Spleen (tissue), 11 donors: ENCODE results near the gene SIPA1L3. TPM values are rescaled to one million over a fixed set of nuclear protein-coding genes. Genes with fewer than 3 reads are reported as not detected.

Experiments
- DNase-seq: peaks from one replicate; pipeline ENCODE4 v3.0.0-alpha.2; 2020
- H3K27ac ChIP-seq, 8 donors: fragments of 200-600 bp; sonication (generic) in 7 of 8; 1 replicate in 4 of 8; 2 replicates in 4 of 8; pipeline versions ENCODE4 v1.5.0 to v1.8.0; 2016 to 2021; ENCODE audit warnings: inconsistent platforms in 4 of 8, mild to moderate bottlenecking in 4 of 8, moderate library complexity in 1 of 8
- H3K27me3 ChIP-seq, 7 donors: fragments of 200-600 bp; sonication (generic) in 6 of 7; replicated peaks in 1 of 7; 1 replicate in 4 of 7; 2 replicates in 3 of 7; pipeline versions ENCODE4 v1.5.0 to v1.8.0; 2016 to 2021; ENCODE audit warnings: inconsistent platforms in 3 of 7, mild to moderate bottlenecking in 1 of 7
- H3K36me3 ChIP-seq, 6 donors: fragments of 200-600 bp; sonication (generic) in 5 of 6; 1 replicate in 4 of 6; 2 replicates in 2 of 6; pipeline versions ENCODE4 v1.5.0 to v1.8.0; 2016 to 2021; ENCODE audit warnings: inconsistent platforms in 2 of 6
- H3K4me1 ChIP-seq, 6 donors: fragments of 200-600 bp; sonication (generic) in 5 of 6; 1 replicate in 3 of 6; 2 replicates in 3 of 6; pipeline versions ENCODE4 v1.5.0 to v1.8.0; 2016 to 2021; ENCODE audit warnings: inconsistent platforms in 3 of 6
- H3K4me3 ChIP-seq, 8 donors: fragments of 200-600 bp; sonication (generic) in 7 of 8; 1 replicate in 4 of 8; 2 replicates in 4 of 8; pipeline versions ENCODE4 v1.5.0 to v1.8.0; 2016 to 2021; ENCODE audit warnings: inconsistent platforms in 4 of 8, mild to moderate bottlenecking in 4 of 8, moderate library complexity in 2 of 8
- H3K9me3 ChIP-seq, 8 donors: fragments of 200-600 bp; sonication (generic) in 7 of 8; 1 replicate in 4 of 8; 2 replicates in 4 of 8; pipeline versions ENCODE4 v1.5.0 to v1.8.0; 2016 to 2021; ENCODE audit warnings: inconsistent platforms in 4 of 8
- CTCF ChIP-seq, 11 experiments: fragments of 200-600 bp in 7 of 11; fragments of 450-650 bp in 4 of 11; sonication (generic) in 4 of 11; IDR thresholded peaks in 8 of 11; conservative IDR thresholded peaks in 3 of 11; 1 replicate in 7 of 11; 2 replicates in 4 of 11; pipeline versions ENCODE4 v1.4.0 to v1.8.0; 2016 to 2021; ENCODE audit warnings: antibody characterized with exemption in 11 of 11, inconsistent platforms in 4 of 11, mild to moderate bottlenecking in 1 of 11
- POLR2A ChIP-seq, 3 donors: fragments of 450-650 bp; IDR thresholded peaks; one replicate each; pipeline ENCODE4 v1.5.1; 2017; ENCODE audit warnings: antibody characterized with exemption in 3 of 3, mild to moderate bottlenecking in 1 of 3
- POLR2AphosphoS5 ChIP-seq, 3 donors: sonication (generic); formaldehyde crosslinking; IDR thresholded peaks; one replicate each; pipeline ENCODE4 v1.5.1; 2017; ENCODE audit warnings: antibody characterized with exemption in 3 of 3
- WGBS, 5 donors: extraction: QIAGEN DNeasy Blood & Tissue Kit in 3 of 5; methylation state at CpG; one replicate each; pipeline versions ENCODE4 v1.1.5 to v1.1.7; 2013 to 2018; 5-methylcytosine and 5-hydroxymethylcytosine counted together
- intact Hi-C: fragments of 100-400 bp; cut with DNase I; formaldehyde crosslinking; loops from one replicate; pipeline ENCODE4 v1.15.0; 2023; ENCODE audit warnings: low total_unique reads
- polyA plus RNA-seq, 3 donors: library from polyadenylated mRNA; stranded (reverse); fragments of 200-250 nt; gene quantifications; one replicate each; pipeline ENCODE4 v1.2.1, GENCODE V29; 2013
- total RNA-seq, 7 donors: library from RNA; depleted of rRNA in 3 of 7; stranded (reverse); fragments of >200 nt in 3 of 7; fragmentation: NEBNext Ultra II Directional in 4 of 7; extraction: Animal tissue kit (Norgen Biotek cat#: 25700) in 4 of 7; gene quantifications; one replicate each; pipeline versions ENCODE4 v1.1.0 to v1.2.1, GENCODE V29; 2016 to 2021
- donor health status: healthy with polysubstance abuse.
- donor health status: DM: no; HTN: no; CAD: no; lungs with moderate emphysema.
- donor health status: DM: no; HTN: no; CAD: no.
- donor health status: Bipolar disorder and iron deficiency.
- donor health status: healthy.
- donor health status: DM: no; HTN: no; CAD: no.
- donor health status: DM: yes; HTN: yes; CAD: no.

SIPA1L3 gene
- total and polyA plus RNA-seq, 10 donors: 5.4 to 62.6 (median 40.3) TPM

DNA sequence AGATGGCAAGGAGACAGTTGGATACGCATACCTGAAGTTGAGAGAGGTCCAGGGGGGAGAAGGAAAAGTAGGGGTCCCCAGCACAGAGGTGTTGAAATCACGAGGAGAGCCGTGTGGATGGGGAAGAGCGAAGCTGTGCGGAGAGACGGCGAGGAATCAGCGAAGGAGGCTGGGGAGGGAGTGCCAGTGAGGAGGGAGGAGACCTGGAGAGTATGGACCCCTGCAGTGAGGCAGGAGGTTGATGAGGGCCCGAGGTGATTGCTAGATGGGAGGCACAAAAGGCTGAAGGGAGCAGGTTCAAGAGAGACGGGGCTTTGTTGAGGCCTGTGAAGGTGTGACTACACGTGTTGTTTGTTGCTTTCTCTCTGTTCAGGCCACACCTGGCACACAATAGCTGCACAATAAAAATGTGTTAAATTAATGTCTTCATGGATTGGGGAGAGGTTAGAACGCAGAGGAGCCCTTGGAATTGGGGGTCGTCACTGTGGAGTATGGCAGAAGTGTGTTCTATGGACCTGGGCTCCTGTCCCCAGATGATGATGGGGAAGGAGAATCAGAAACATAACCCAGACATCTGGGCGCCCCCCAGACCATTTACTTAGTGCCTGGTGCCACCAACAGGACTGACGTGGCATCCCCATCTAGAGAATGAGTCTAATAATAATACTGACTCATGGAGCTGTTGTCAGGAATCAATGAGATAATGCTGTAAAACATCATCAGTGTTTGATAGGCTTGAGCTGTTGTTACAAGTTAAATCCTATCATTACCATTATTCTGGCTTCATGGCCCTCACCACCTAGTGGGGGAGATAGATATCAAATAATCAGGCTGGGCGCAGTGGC is 137.5 kb downstream of the SIPA1L3 start:
- Histone ChIP-seq H3K27ac (peak overlapping the region in 3 of 8 donors; percentile 91 to 92 (median 92)), H3K36me3 (no peaks in the 10 kb centered on the region), H3K9me3 (peaks cover 0 to 6% (median 0%) of the 10 kb centered on the region in 8 donors), H3K27me3 (no peaks in the 10 kb centered on the region), H3K4me1 (peaks cover 12 to 60% (median 43%) of the 10 kb centered on the region in 6 donors), H3K4me3 (no peak overlapping the region)
- 88 to 92% (median 90%) methylated on average over 16 of the region's 16 CpGs for WGBS, 5 donors
- DNase-seq: no peak
- TF ChIP-seq CTCF (IDR thresholded peaks at IDR 0.05 in 8 of 11, conservative IDR thresholded peaks at IDR 0.05 in 3 of 11) (no peak), POLR2AphosphoS5 (IDR thresholded peaks at IDR 0.05) (no peak), POLR2A (IDR thresholded peaks at IDR 0.05) (no peak)
- intact Hi-C loops: no loop called here

DNA sequence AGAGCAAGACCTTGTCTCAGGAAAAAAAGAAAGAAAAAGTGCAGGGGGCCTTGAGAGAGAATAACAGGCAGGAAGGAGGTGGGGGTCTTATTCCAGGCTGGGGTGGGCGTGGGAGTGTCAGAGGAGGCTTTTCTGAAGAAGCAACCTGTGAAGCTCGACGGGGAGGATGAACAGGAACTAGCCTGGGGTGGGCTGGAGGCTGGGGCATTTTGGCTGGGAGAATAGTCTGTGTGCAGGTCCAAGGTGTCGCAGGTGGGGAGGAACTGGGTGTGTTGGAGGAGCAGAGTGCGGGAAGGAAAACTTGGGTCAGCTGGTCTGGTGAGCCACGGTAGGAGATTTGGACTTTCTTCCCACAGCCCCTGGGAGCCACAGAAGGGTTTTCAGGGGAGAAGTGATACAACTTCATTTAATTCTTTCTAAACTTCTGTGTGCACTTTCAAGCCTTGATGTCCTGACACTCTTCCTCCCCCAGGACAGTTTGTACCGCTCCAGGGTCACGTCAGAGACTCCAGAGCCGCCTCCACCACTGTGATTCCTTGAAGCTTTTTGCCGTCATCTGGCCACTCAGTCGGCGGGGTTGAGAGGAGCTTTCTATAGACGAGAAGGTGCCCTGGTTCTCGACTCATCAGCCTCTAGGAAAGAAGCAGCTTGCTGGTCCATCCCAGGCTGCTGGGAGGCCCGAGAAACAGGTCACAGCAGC is 138.7 kb downstream of the SIPA1L3 start:
- H3K9me3 ChIP-seq: peaks cover 0 to 6% (median 0%) of the 10 kb centered on the region in 8 donors
- TF ChIP-seq POLR2A (IDR thresholded peaks at IDR 0.05) (no peak), CTCF (IDR thresholded peaks at IDR 0.05 in 8 of 11, conservative IDR thresholded peaks at IDR 0.05 in 3 of 11) (no peak), POLR2AphosphoS5 (IDR thresholded peaks at IDR 0.05) (no peak)
- no peaks in the 10 kb centered on the region for H3K27me3 ChIP-seq
- intact Hi-C loops: no loop called here
- peak overlapping the region in 6 of 8 donors; percentile 10 to 92 (median 90) for H3K27ac ChIP-seq
- peaks cover 12 to 71% (median 46%) of the 10 kb centered on the region in 6 donors for H3K4me1 ChIP-seq
- 64 to 75% (median 68%) methylated on average over 15 of the region's 15 CpGs for WGBS, 5 donors
- peaks cover 0 to 4% (median 0%) of the 10 kb centered on the region in 6 donors for H3K36me3 ChIP-seq
- no peak overlapping the region for H3K4me3 ChIP-seq
- no peak for DNase-seq

DNA sequence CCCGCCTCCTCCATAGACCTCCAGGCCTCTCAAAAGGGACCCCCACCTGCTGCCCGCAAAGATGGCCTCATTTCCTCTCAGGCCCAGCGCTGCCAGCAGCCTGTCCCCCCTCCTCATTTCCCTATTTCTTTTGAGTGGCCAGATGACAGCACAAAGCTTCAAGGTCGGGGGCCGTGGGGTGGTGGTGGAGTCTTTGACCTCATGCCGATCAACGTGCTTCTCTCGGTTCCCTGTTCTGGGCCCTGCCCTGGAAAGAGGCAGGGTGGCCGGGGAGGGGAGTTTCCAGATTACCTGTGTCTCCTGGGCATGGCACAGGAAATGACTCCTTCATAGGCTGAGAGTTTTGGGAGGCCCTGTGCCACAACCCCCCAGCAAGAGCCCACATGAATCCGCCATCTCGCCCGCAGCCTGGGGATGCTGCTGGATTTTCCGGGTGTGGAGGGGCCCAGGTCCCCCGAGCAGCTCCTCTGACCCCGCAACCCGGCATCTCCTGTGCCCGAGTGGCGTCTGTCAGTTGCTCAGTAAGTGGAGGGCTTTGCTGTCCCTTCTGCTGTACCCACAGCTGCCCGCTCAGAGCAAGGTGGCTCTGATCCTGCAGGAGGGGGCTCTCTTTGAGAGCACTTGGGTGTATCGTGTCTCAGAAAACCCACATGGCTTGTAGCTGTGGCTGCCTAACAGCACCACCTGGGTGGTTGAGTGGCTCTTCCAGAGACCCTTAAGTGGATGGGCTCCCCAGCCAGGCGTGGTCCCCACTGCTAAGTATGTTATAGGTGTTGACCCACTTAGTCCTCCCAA is 139.4 kb downstream of the SIPA1L3 start:
- H3K4me3 ChIP-seq: no peak overlapping the region
- DNase-seq: peak; percentile 83
- H3K27ac ChIP-seq: peak overlapping the region in 7 of 8 donors; percentile 10 to 92 (median 90)
- 71 to 82% (median 73%) methylated on average over 20 to 21 of the region's 21 CpGs for WGBS, 5 donors
- H3K4me1 ChIP-seq: peaks cover 12 to 71% (median 46%) of the 10 kb centered on the region in 6 donors
- H3K9me3 ChIP-seq: peaks cover 0 to 6% (median 0%) of the 10 kb centered on the region in 8 donors
- intact Hi-C loops: no loop called here
- peaks cover 0 to 6% (median 0%) of the 10 kb centered on the region in 6 donors for H3K36me3 ChIP-seq
- TF ChIP-seq POLR2A (IDR thresholded peaks at IDR 0.05): no peak
- peak in 2 of 3 donors; percentile 37 to 46 for TF ChIP-seq POLR2AphosphoS5 (IDR thresholded peaks at IDR 0.05)
- H3K27me3 ChIP-seq: no peaks in the 10 kb centered on the region

GRCh38 chr19:38047049-38047438 is 140.0 kb downstream of the SIPA1L3 start:
- intact Hi-C loops: no loop called here
- H3K27me3 ChIP-seq: no peaks in the 10 kb centered on the region
- H3K9me3 ChIP-seq: peaks cover 0 to 4% (median 0%) of the 10 kb centered on the region in 8 donors
- 58 to 86% (median 68%) methylated on average over 8 of the region's 8 CpGs for WGBS, 5 donors
- TF ChIP-seq CTCF (IDR thresholded peaks at IDR 0.05 in 8 of 11, conservative IDR thresholded peaks at IDR 0.05 in 3 of 11) (no peak), POLR2A (IDR thresholded peaks at IDR 0.05) (no peak), POLR2AphosphoS5 (IDR thresholded peaks at IDR 0.05) (no peak)
- H3K36me3 ChIP-seq: peaks cover 0 to 6% (median 0%) of the 10 kb centered on the region in 6 donors
- no peak for DNase-seq
- H3K27ac ChIP-seq: peak overlapping the region in 6 of 8 donors; percentile 55 to 92 (median 90)
- H3K4me1 ChIP-seq: peaks cover 12 to 71% (median 46%) of the 10 kb centered on the region in 6 donors
- H3K4me3 ChIP-seq: no peak overlapping the region
